Upper lobe of right lung (tissue), 1 donor: Measurements from ENCODE around the gene OR2D2. TPM values are rescaled to one million over a fixed set of nuclear protein-coding genes. Genes with fewer than 3 reads are reported as not detected.
"Not testable (repeated sequence)": the region's sequence is repeated elsewhere in the genome, so short reads cannot be mapped to it uniquely, and the experiment has no call there.

Experiments used
- ATAC-seq: fragments of 200-7000 bp; cut with Tn5 transposase; one replicate; pipeline ENCODE4 v1.9.1; 2020; ENCODE audit warnings: mild to moderate bottlenecking, moderate library complexity
- DNase-seq: peaks from one replicate; pipeline ENCODE4 v3.0.0-alpha.2; 2020
- H3K27ac ChIP-seq: fragments of 200-600 bp; one replicate; pipeline ENCODE4 v1.8.0; 2022
- H3K27me3 ChIP-seq: fragments of 200-600 bp; one replicate; pipeline ENCODE4 v1.8.0; 2022; ENCODE audit warnings: mild to moderate bottlenecking
- H3K36me3 ChIP-seq: fragments of 200-600 bp; one replicate; pipeline ENCODE4 v1.8.0; 2022
- H3K4me1 ChIP-seq: fragments of 200-600 bp; one replicate; pipeline ENCODE4 v1.8.0; 2022
- H3K4me3 ChIP-seq: fragments of 200-600 bp; one replicate; pipeline ENCODE4 v1.8.0; 2022; ENCODE audit warnings: mild to moderate bottlenecking
- H3K9me3 ChIP-seq: fragments of 200-600 bp; one replicate; pipeline ENCODE4 v1.8.0; 2022
- intact Hi-C: fragments of 100-400 bp; cut with DNase I; formaldehyde crosslinking; loops from one replicate; pipeline ENCODE4 v1.11.0; 2022
- total RNA-seq: library from RNA; stranded (reverse); fragmentation: NEBNext Ultra II Directional; extraction: Animal tissue kit (Norgen Biotek cat#: 25700); gene quantifications from one replicate; pipeline ENCODE4 v1.2.1, GENCODE V29; 2021
- TF ChIP-seq, protein P1 (sequence below): fragments of 200-600 bp; IDR thresholded peaks from one replicate; pipeline ENCODE4 v1.8.0; 2022; ENCODE audit warnings: antibody characterized with exemption
- donor health status: DM: no; HTN: yes; CAD: no; lungs with severe emphysema.

Gene OR2D2
- total RNA-seq, 1 donor from 2014 or later, result not detected

DNA sequence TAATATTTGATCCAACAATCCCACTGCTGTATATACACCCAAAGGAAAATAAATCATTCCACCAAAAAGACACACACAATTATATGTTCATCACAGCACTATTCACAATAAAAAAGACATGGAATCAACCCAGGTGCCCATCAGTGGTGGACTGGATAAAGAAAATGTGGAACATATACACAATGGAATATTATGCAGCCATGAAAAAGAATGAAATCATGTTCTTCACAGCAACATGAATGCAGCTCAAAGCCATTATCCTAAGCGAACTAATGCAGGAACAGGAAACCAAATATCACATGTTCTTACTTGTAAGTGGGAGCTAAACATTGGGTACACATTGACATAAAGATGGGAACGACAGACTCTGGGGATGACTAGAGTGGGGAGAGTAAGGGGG is 27.4 kb upstream of the OR2D2 start:
- DNase-seq, result no peak
- no peak for ATAC-seq
- intact Hi-C loops, result loop anchor here (10.0 kb wide), 1 partner anchor 575 kb away; no protein-coding TSS in a partner anchor
- Histone ChIP-seq H3K36me3 (no peaks in the 10 kb centered on the region), H3K4me1 (no peaks in the 10 kb centered on the region), H3K9me3 (no peaks in the 10 kb centered on the region), H3K4me3 (no peak overlapping the region), H3K27ac (no peak overlapping the region), H3K27me3 (no peaks in the 10 kb centered on the region)
- TF ChIP-seq, protein P1, sequence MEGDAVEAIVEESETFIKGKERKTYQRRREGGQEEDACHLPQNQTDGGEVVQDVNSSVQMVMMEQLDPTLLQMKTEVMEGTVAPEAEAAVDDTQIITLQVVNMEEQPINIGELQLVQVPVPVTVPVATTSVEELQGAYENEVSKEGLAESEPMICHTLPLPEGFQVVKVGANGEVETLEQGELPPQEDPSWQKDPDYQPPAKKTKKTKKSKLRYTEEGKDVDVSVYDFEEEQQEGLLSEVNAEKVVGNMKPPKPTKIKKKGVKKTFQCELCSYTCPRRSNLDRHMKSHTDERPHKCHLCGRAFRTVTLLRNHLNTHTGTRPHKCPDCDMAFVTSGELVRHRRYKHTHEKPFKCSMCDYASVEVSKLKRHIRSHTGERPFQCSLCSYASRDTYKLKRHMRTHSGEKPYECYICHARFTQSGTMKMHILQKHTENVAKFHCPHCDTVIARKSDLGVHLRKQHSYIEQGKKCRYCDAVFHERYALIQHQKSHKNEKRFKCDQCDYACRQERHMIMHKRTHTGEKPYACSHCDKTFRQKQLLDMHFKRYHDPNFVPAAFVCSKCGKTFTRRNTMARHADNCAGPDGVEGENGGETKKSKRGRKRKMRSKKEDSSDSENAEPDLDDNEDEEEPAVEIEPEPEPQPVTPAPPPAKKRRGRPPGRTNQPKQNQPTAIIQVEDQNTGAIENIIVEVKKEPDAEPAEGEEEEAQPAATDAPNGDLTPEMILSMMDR, result no peak

DNA sequence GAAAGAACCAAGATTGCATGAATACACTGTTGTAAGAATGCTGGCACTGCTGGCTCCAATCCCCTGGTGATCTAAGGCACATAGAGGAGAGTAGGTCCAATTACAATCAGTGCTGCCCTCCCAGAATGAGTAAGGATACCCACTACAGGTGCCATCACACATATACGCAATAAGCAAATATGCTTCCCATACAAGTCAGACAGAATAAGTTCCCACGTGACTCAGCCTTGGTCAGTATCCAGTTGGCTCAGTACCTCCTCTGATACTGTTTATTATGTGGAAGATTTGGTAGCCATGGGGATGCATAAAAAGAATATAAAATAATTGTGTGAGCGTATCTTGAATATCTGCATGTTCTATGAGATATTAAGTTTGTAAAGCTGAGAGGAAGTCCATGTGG is 19.6 kb upstream of the OR2D2 start:
- intact Hi-C loops, result no loop called here
- TF ChIP-seq, protein P1, result no peak
- Histone ChIP-seq H3K9me3 (no peaks in the 10 kb centered on the region), H3K27ac (no peak overlapping the region), H3K36me3 (no peaks in the 10 kb centered on the region), H3K4me3 (no peak overlapping the region), H3K27me3 (no peaks in the 10 kb centered on the region), H3K4me1 (no peaks in the 10 kb centered on the region)
- ATAC-seq (no peak), DNase-seq (no peak)

GRCh38 chr11:6911378-6911777 is 19.1 kb upstream of the OR2D2 start:
- intact Hi-C loops, result no loop called here
- TF ChIP-seq, protein P1, result no peak

GRCh38 chr11:6904804-6905203 is 12.5 kb upstream of the OR2D2 start:
- ATAC-seq, intact Hi-C loops, H3K36me3 ChIP-seq, H3K4me1 ChIP-seq, H3K9me3 ChIP-seq, H3K27ac ChIP-seq, H3K4me3 ChIP-seq, H3K27me3 ChIP-seq: not testable (repeated sequence)
- DNase-seq, result peak; percentile 51

More at GRCh38 chr11:6911378-6911777, 19.1 kb upstream of the OR2D2 start:
- Histone ChIP-seq H3K27me3 (no peaks in the 10 kb centered on the region), H3K9me3 (no peaks in the 10 kb centered on the region), H3K4me3 (no peak overlapping the region), H3K4me1 (no peaks in the 10 kb centered on the region), H3K36me3 (no peaks in the 10 kb centered on the region), H3K27ac (no peak overlapping the region)
- ATAC-seq (no peak), DNase-seq (no peak)

- ATAC-seq (no peak), DNase-seq (no peak)
- Histone ChIP-seq H3K36me3 (no peaks in the 10 kb centered on the region), H3K9me3 (no peaks in the 10 kb centered on the region), H3K27me3 (no peaks in the 10 kb centered on the region), H3K4me3 (no peak overlapping the region), H3K4me1 (no peaks in the 10 kb centered on the region), H3K27ac (no peak overlapping the region)
- TF ChIP-seq, protein P1, result peak; percentile 7
- intact Hi-C loops, result no loop called here
These were observed 8.2 kb upstream of the OR2D2 start for GRCh38 chr11:6900327-6900999.

DNA sequence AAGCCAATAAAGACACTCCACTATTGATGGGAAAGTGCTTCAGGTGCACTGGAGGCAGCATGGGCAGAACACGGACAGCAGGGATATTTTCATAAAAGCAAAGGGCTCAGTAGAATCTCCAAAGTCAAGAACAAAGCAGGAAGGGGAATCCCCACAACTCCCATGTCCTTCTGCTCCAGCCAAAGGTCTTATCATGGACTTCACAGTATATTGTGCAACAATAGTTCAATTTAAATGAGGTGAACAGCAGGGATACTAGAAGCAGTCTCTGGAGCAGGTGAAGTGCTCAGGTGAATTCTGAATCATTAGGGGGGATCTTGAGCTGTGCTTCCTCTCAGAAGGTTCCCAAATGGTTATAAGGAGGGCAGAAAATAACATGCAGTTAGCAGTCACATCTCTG is 6.6 kb upstream of the OR2D2 start:
- TF ChIP-seq, protein P1, result no peak
- intact Hi-C loops, result no loop called here
- no peak for DNase-seq
- Histone ChIP-seq H3K27ac (no peak overlapping the region), H3K36me3 (no peaks in the 10 kb centered on the region), H3K4me3 (no peak overlapping the region), H3K27me3 (no peaks in the 10 kb centered on the region), H3K4me1 (no peaks in the 10 kb centered on the region), H3K9me3 (no peaks in the 10 kb centered on the region)
- no peak for ATAC-seq
